Measurements from ENCODE around the gene DSCAM. TPM values are rescaled to one million over a fixed set of nuclear protein-coding genes. Genes with fewer than 3 reads are reported as not detected.

Gene DSCAM
- total RNA-seq, 1 donor from 2014 or later, result 0.06 TPM

- no peak for TF ChIP-seq CTCF (IDR thresholded peaks at IDR 0.05)
- intact Hi-C loops (cut with DNase I), result no loop called here
Measured at GRCh38 chr21:40829308-40829707, 17.6 kb downstream of the DSCAM start.

GRCh38 chr21:40827509-40827908 is 19.4 kb downstream of the DSCAM start:
- H3K9me3 ChIP-seq, result no peaks in the 10 kb centered on the region
- TF ChIP-seq CTCF (IDR thresholded peaks at IDR 0.05), result no peak
- intact Hi-C loops (cut with DNase I), result no loop called here
- H3K27ac ChIP-seq, result no peak overlapping the region
- ATAC-seq (no peak), DNase-seq (no peak)
- H3K4me3 ChIP-seq, result no peak overlapping the region
- H3K4me1 ChIP-seq, result no peaks in the 10 kb centered on the region
- no peaks in the 10 kb centered on the region for H3K36me3 ChIP-seq
- H3K27me3 ChIP-seq (ENCODE audit: low read depth), result no peaks in the 10 kb centered on the region

More at GRCh38 chr21:40829308-40829707, 17.6 kb downstream of the DSCAM start:
- Histone ChIP-seq H3K4me1 (no peaks in the 10 kb centered on the region), H3K27me3 (ENCODE audit: low read depth) (no peaks in the 10 kb centered on the region), H3K27ac (no peak overlapping the region), H3K9me3 (no peaks in the 10 kb centered on the region), H3K4me3 (no peak overlapping the region), H3K36me3 (no peaks in the 10 kb centered on the region)
- ATAC-seq, result peak in 1 of 2 donors; percentile 39
- no peak for DNase-seq

- Histone ChIP-seq H3K27ac (no peak overlapping the region), H3K4me3 (no peak overlapping the region), H3K4me1 (no peaks in the 10 kb centered on the region), H3K27me3 (ENCODE audit: low read depth) (no peaks in the 10 kb centered on the region), H3K9me3 (no peaks in the 10 kb centered on the region), H3K36me3 (no peaks in the 10 kb centered on the region)
- DNase-seq, result no peak
- no peak for ATAC-seq
- intact Hi-C loops (cut with DNase I), result no loop called here
- TF ChIP-seq CTCF (IDR thresholded peaks at IDR 0.05), result no peak
Measured at GRCh38 chr21:40819071-40819900, 27.7 kb downstream of the DSCAM start.

- Histone ChIP-seq H3K4me1 (no peaks in the 10 kb centered on the region), H3K27ac (no peak overlapping the region), H3K36me3 (no peaks in the 10 kb centered on the region), H3K9me3 (no peaks in the 10 kb centered on the region), H3K4me3 (no peak overlapping the region), H3K27me3 (ENCODE audit: low read depth) (no peaks in the 10 kb centered on the region)
- intact Hi-C loops (cut with DNase I), result no loop called here
- TF ChIP-seq CTCF (IDR thresholded peaks at IDR 0.05), result no peak
- DNase-seq (no peak), ATAC-seq (no peak)
Measured at GRCh38 chr21:40813918-40814317, 33.0 kb downstream of the DSCAM start.

- no peak overlapping the region for H3K27ac ChIP-seq
- no peaks in the 10 kb centered on the region for H3K4me1 ChIP-seq
- no peak for TF ChIP-seq CTCF (IDR thresholded peaks at IDR 0.05)
- H3K4me3 ChIP-seq, result no peak overlapping the region
- H3K9me3 ChIP-seq, result no peaks in the 10 kb centered on the region
- DNase-seq, result no peak
- H3K36me3 ChIP-seq, result no peaks in the 10 kb centered on the region
- no peak for ATAC-seq
- intact Hi-C loops (cut with DNase I), result no loop called here
- no peaks in the 10 kb centered on the region for H3K27me3 ChIP-seq (ENCODE audit: low read depth)
Measured at GRCh38 chr21:40809673-40810197, 37.2 kb downstream of the DSCAM start.

Data from lower lobe of right lung (tissue), 2 donors.